GM23338 (cell line): ENCODE data around the gene HARBI1.

Experiments used
- CREB1 ChIP-seq: fragments of 250-450 bp; sonication (Bioruptor Pico); IDR thresholded peaks from 2 replicates; pipeline ENCODE4 v1.5.0; 2020; ENCODE audit warnings: low read depth, mild to moderate bottlenecking, moderate library complexity
- CTCF ChIP-seq, 2 experiments: fragments of 200-600 bp in 1 of 2; sonication (generic) in 1 of 2; conservative IDR thresholded peaks; 2 replicates each; pipeline versions ENCODE4 v1.5.1 to v1.6.1; 2016 to 2017; ENCODE audit warnings: antibody characterized with exemption in 2 of 2, low read depth in 2 of 2, mild to moderate bottlenecking in 2 of 2, moderate library complexity in 1 of 2
- ETS1 ChIP-seq: IDR thresholded peaks from 2 replicates; pipeline ENCODE4 v1.6.1; 2016; ENCODE audit warnings: antibody characterized with exemption
- EZH2 ChIP-seq: fragments of 200-600 bp; sonication (generic); IDR thresholded peaks from one replicate; pipeline ENCODE4 v1.8.0; 2017; ENCODE audit warnings: antibody characterized with exemption, mild to moderate bottlenecking, low read depth; ENCODE audit not compliant: unreplicated experiment
- EZH2phosphoT487 ChIP-seq: fragments of 200-600 bp; sonication (generic); IDR thresholded peaks from one replicate; pipeline ENCODE4 v1.8.1; 2018; ENCODE audit warnings: antibody characterized with exemption; ENCODE audit not compliant: unreplicated experiment
- JUNB ChIP-seq: IDR thresholded peaks from one replicate; pipeline ENCODE4 v1.6.1; 2016; ENCODE audit warnings: antibody characterized with exemption; ENCODE audit not compliant: unreplicated experiment
- NANOG ChIP-seq: IDR thresholded peaks from 2 replicates; pipeline ENCODE4 v1.6.1; 2016; ENCODE audit warnings: antibody characterized with exemption, borderline replicate concordance
- POLR2AphosphoS5 ChIP-seq: IDR thresholded peaks from 2 replicates; pipeline ENCODE4 v1.6.1; 2016; ENCODE audit warnings: antibody characterized with exemption, low read depth
- REST ChIP-seq: IDR thresholded peaks from one replicate; pipeline ENCODE4 v1.6.1; 2018; ENCODE audit warnings: antibody characterized with exemption; ENCODE audit not compliant: unreplicated experiment
- STAT1 ChIP-seq: IDR thresholded peaks from one replicate; pipeline ENCODE4 v1.6.1; 2016; ENCODE audit warnings: antibody characterized with exemption; ENCODE audit not compliant: unreplicated experiment
- ZNF114 ChIP-seq: fragments of 250-450 bp; sonication (Bioruptor Pico); IDR thresholded peaks from 2 replicates; pipeline ENCODE4 v1.5.0; 2020; ENCODE audit warnings: mild to moderate bottlenecking, moderate library complexity
- ZNF331 ChIP-seq: fragments of 250-450 bp; sonication (Bioruptor Pico); IDR thresholded peaks from 2 replicates; pipeline ENCODE4 v1.5.0; 2020; ENCODE audit warnings: low read depth, mild to moderate bottlenecking, moderate library complexity
- ZNF462 ChIP-seq: fragments of 250-450 bp; sonication (Bioruptor Pico); IDR thresholded peaks from 2 replicates; pipeline ENCODE4 v1.5.0; 2020; ENCODE audit warnings: mild to moderate bottlenecking, moderate library complexity

- no peak for TF ChIP-seq JUNB
- no peak for TF ChIP-seq CREB1
- no peak for TF ChIP-seq EZH2
- no peak for TF ChIP-seq CTCF (conservative IDR thresholded peaks at IDR 0.05; ENCODE audit: low read depth in 2 of 2)
- TF ChIP-seq EZH2phosphoT487: no peak
- no peak for TF ChIP-seq ZNF114
- no peak for TF ChIP-seq POLR2AphosphoS5
- no peak for TF ChIP-seq REST
- no peak for TF ChIP-seq STAT1
- no peak for TF ChIP-seq ZNF331 (CRISPR knock-in tag)
- TF ChIP-seq ETS1: no peak
- no peak for TF ChIP-seq NANOG
- TF ChIP-seq ZNF462 (CRISPR knock-in tag): no peak
Measured at GRCh38 chr11:46625406-46625805, 8.4 kb upstream of the HARBI1 start.
